GM21423 (cell line): Measurements from ENCODE around the gene KIF5C.

Source experiments
- ATAC-seq: cut with Tn5 transposase; IDR thresholded peaks from one replicate; pipeline ENCODE4 v1.9.1; 2021; ENCODE audit warnings: mild to moderate bottlenecking, moderate library complexity; ENCODE audit not compliant: unreplicated experiment

KIF5C gene

DNA sequence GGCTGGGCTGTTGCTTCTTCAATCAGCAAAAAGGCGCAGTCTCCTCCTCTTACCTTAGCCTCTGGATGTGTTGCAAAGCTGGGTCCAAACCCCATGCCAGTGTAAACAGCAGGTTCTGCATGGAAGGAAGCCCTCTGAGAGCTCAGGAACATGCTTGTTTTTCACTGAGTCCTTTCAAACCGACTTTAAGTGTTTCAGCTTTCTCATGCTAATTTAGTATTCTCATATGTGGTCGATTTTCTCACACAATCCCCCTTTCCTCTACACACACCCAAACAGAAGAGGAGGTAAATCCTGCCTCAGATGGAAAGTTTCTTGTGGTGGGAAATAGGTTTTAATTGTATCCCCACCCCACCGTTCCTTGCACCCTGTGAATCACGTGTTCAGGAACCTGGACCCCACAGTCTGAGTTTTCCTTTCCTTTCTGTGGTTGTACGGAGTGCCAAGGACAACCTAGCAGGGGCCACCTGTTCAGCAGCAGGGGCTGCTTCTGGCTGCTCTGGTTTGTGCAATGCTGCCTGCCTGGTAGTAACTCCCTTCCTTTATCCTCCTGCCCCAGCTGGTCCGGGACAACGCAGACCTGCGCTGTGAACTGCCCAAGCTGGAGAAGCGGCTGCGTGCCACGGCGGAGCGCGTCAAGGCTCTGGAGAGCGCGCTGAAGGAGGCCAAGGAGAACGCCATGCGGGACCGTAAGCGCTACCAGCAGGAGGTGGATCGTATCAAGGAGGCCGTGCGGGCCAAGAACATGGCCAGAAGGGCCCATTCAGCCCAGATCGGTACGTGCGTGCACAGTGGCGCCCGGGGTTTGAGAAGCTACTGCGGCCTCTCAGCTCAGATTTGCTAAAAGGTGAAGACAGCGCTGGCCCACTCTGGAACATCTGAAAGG lies 134.8 kb downstream of the KIF5C start:
- ATAC-seq: no peak

GRCh38 chr2:149012545-149012944 lies 137.5 kb downstream of the KIF5C start:
- no peak for ATAC-seq

GRCh38 chr2:149015501-149015900 lies 140.5 kb downstream of the KIF5C start:
- no peak for ATAC-seq

GRCh38 chr2:149015926-149016563 lies 141.0 kb downstream of the KIF5C start:
- no peak for ATAC-seq

GRCh38 chr2:149017116-149017985 lies 142.3 kb downstream of the KIF5C start:
- no peak for ATAC-seq

- no peak for ATAC-seq
Measured at GRCh38 chr2:149018981-149019380, 144.0 kb downstream of the KIF5C start.

DNA sequence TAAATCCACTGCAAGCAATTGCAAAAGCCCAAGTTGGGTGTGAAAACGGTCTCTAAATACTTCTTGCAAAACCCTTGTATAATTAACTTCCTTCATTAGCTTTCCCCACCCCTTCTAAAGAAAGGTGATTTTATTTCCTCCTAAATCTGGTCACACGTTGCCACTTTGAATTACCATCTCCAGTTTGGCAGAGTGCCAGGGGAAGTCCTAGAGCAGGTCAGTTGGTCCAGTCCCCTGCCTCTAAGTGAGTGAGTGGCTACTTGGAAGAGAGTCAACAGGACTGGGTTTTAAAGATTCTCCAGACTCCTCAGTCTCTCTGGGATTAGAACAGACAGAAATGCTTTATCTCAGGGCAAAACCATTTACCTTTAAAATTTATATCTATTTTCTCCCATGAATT lies 144.7 kb downstream of the KIF5C start:
- no peak for ATAC-seq

- peak; percentile 33 for ATAC-seq
Measured at GRCh38 chr2:149020432-149020851, 145.4 kb downstream of the KIF5C start.

- ATAC-seq: peak; percentile 64
Measured at GRCh38 chr2:149021271-149021719, 146.3 kb downstream of the KIF5C start.

- peak; percentile 57 for ATAC-seq
Measured at GRCh38 chr2:149021761-149022160, 146.7 kb downstream of the KIF5C start.

DNA sequence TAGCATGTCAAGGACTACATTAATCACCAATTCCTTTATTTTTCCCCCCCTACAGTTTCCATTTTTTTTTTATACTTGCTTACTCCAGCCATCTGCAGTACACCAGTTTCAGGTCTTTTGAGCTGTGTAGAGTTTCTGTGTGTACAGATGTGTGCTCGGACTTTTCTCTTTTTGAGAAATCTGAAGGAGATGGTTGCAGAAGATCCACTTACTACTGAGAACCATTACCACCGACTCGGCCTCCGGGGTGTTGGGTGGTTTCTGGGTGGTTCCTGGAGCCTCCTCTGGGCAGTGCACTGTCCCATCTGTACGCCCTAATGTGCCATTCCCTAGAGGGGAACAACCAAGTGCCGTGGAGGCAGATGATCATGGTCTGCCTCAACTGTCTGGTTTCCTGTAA lies 148.1 kb downstream of the KIF5C start:
- no peak for ATAC-seq

GRCh38 chr2:149027590-149028250 lies 152.7 kb downstream of the KIF5C start:
- ATAC-seq: no peak

DNA sequence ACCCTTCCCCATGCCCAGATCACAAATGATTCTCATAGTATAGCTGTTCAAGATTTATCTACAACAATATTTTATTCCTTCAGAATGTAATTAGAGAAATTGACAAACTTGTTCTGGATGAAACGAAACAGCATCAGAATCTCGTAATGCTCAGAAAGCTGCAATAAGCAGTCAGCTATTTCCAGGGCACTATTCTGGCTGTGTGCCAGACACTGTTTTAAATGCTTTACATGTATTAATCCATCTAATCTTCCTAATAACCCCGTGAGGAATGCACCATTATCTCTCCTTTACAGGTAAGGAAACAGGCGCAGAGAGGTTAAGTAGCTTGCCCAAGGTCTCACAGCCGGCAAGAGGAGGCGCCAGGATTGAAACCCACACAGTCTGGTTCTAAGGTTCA lies 153.3 kb downstream of the KIF5C start:
- no peak for ATAC-seq

- no peak for ATAC-seq
Measured at GRCh38 chr2:149028891-149029290, 153.9 kb downstream of the KIF5C start.

DNA sequence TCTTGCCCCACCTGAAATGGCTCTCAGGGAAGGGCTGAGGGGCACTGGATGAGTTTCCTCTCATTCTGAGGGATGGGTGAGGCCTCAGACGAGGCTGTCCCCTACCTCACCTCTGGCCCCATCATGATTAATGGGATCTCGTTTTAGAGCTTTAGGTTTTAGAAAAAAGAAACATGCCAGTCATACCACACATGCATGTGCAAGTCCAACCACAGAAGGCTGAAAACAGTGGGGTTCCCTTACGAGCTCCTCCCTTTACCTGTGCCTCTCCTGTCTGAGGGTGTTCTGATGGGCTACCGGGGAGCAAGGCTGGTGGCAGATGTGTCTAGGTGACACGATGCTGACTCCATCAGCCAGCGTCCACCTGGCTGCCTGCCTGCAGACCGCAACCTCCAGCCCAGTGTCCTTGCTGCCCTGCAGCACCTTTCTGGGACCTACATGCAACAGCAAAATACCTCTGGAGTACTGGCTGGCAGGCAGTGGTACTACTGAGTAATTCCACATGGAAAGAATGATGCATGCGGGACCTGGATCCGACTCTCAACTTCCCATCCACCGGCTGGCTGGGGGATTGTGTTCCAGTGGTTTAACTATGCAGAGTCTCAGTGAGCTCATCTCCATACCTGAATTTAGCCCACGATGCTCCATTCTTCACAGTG lies 154.4 kb downstream of the KIF5C start:
- ATAC-seq: no peak

- ATAC-seq: no peak
Measured at GRCh38 chr2:149031396-149031795, 156.4 kb downstream of the KIF5C start.

DNA sequence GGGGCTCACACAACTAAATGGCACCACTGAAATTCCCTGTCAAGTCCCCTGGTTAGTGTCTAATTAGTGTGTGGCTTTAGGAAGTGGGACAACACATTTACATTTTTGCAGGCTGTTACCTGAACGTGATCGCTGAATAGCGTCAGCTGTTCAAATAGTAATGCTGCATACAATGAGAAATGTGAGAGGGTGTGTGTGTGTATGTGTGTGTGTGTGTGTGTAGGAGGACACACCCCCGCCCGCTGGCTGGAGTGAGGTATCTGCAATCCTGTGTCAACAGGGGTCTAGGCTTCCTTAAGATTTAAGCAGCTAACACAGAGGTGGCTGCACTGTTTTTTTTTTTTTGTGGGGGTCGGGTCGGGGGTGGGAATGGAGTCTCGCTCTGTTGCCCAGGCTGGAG lies 158.7 kb downstream of the KIF5C start:
- no peak for ATAC-seq

- no peak for ATAC-seq
Measured at GRCh38 chr2:149034406-149034805, 159.4 kb downstream of the KIF5C start.

DNA sequence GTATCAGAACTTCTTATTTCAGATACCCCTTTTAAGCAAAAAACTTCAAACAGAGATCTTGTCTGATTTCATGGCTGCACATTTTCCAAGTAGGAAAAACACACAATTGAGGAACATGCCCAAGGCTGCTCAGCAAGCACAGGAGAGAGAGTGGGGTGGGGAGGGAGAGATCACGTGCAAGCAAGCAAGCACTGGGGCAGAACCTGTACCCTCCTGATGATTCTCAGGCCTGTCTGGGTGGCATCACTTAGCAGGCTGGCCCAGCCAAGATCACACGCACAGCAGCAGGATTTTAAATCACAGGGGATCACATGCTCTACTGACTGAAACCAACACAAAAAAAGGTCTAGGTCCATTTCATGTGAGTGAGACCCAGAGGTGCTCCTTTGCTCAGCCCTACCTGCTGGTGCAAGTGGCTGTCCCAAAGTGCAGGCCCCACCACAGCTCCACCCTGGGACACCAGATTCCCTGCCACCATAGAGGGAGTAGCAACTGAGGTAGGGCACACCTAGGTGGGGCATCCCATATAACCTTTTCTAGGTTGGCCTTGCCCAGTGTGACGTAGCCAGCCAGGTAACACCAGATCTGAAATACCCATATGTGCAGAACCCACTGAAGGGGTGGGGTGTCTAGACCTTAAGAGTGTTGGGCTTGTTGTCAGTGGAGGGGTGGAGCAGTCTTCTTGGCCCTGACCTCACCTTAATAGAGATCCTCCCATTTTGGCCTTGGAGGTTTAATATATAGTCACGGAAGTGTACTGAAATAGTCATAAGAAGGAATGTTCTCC lies 161.7 kb downstream of the KIF5C start:
- ATAC-seq: no peak
